ENCODE measurements around the gene TECTA.

TECTA gene

GRCh38 chr11:121100943-121101342 lies at the start of gene TECTA:
Gene TECTA (plus strand): TSS chr11:121101243. CDS start chr11:121102666, 1,423 bp downstream.
- in situ Hi-C loops (cut with MboI; ENCODE audit: low sequenced_read_pairs), result no loop called here

GRCh38 chr11:121053244-121053643 lies 47.8 kb upstream of the TECTA start:
- in situ Hi-C loops (cut with MboI; ENCODE audit: low sequenced_read_pairs), result no loop called here

- in situ Hi-C loops (cut with MboI; ENCODE audit: low sequenced_read_pairs), result no loop called here
Measured at GRCh38 chr11:121054266-121054665, 46.8 kb upstream of the TECTA start.

GRCh38 chr11:121055076-121055475 lies 46.0 kb upstream of the TECTA start:
- in situ Hi-C loops (cut with MboI; ENCODE audit: low sequenced_read_pairs), result no loop called here

GRCh38 chr11:121057922-121058321 lies 43.1 kb upstream of the TECTA start:
- in situ Hi-C loops (cut with MboI; ENCODE audit: low sequenced_read_pairs), result no loop called here

GRCh38 chr11:121058941-121059340 lies 42.1 kb upstream of the TECTA start:
- in situ Hi-C loops (cut with MboI; ENCODE audit: low sequenced_read_pairs), result no loop called here

GRCh38 chr11:121059605-121060004 lies 41.4 kb upstream of the TECTA start:
- in situ Hi-C loops (cut with MboI; ENCODE audit: low sequenced_read_pairs), result no loop called here

GRCh38 chr11:121063728-121064127 lies 37.3 kb upstream of the TECTA start:
- in situ Hi-C loops (cut with MboI; ENCODE audit: low sequenced_read_pairs), result no loop called here

- in situ Hi-C loops (cut with MboI; ENCODE audit: low sequenced_read_pairs), result no loop called here
Measured at GRCh38 chr11:121066623-121067022, 34.4 kb upstream of the TECTA start.

GRCh38 chr11:121067026-121067425 lies 34.0 kb upstream of the TECTA start:
- in situ Hi-C loops (cut with MboI; ENCODE audit: low sequenced_read_pairs), result no loop called here

- in situ Hi-C loops (cut with MboI; ENCODE audit: low sequenced_read_pairs), result no loop called here
Measured at GRCh38 chr11:121067453-121067852, 33.6 kb upstream of the TECTA start.

- in situ Hi-C loops (cut with MboI; ENCODE audit: low sequenced_read_pairs), result no loop called here
Measured at GRCh38 chr11:121067962-121068647, 32.9 kb upstream of the TECTA start.

- in situ Hi-C loops (cut with MboI; ENCODE audit: low sequenced_read_pairs), result no loop called here
Measured at GRCh38 chr11:121068787-121069186, 32.3 kb upstream of the TECTA start.

GRCh38 chr11:121070951-121071845 lies 29.8 kb upstream of the TECTA start:
- in situ Hi-C loops (cut with MboI; ENCODE audit: low sequenced_read_pairs), result no loop called here

GRCh38 chr11:121071846-121072450 lies 29.1 kb upstream of the TECTA start:
- in situ Hi-C loops (cut with MboI; ENCODE audit: low sequenced_read_pairs), result no loop called here

- in situ Hi-C loops (cut with MboI; ENCODE audit: low sequenced_read_pairs), result no loop called here
Measured at GRCh38 chr11:121081321-121081720, 19.7 kb upstream of the TECTA start.

GRCh38 chr11:121082219-121082618 lies 18.8 kb upstream of the TECTA start:
- in situ Hi-C loops (cut with MboI; ENCODE audit: low sequenced_read_pairs), result no loop called here

GRCh38 chr11:121082670-121083069 lies 18.4 kb upstream of the TECTA start:
- in situ Hi-C loops (cut with MboI; ENCODE audit: low sequenced_read_pairs), result no loop called here

- in situ Hi-C loops (cut with MboI; ENCODE audit: low sequenced_read_pairs), result no loop called here
Measured at GRCh38 chr11:121086866-121087265, 14.2 kb upstream of the TECTA start.

GRCh38 chr11:121089566-121089965 lies 11.5 kb upstream of the TECTA start:
- in situ Hi-C loops (cut with MboI; ENCODE audit: low sequenced_read_pairs), result no loop called here

- in situ Hi-C loops (cut with MboI; ENCODE audit: low sequenced_read_pairs), result no loop called here
Measured at GRCh38 chr11:121090145-121090721, 10.8 kb upstream of the TECTA start.
